Small intestine (tissue), 7 donors: ENCODE data around the gene HSPA12A. TPM values are rescaled to one million over a fixed set of nuclear protein-coding genes. Genes with fewer than 3 reads are reported as not detected.

ENCODE experiments used
- DNase-seq, 2 donors: peaks; one replicate each; pipeline versions ENCODE4 v3.0.0 to v3.0.0-alpha.2; 2013
- FAIRE-seq: peaks from 2 replicates; lab custom pipeline; 2012; peaks lifted over from hg19 to GRCh38; lab: Jason Lieb, UNC
- H3K27ac ChIP-seq, 3 donors: one replicate each; pipeline ENCODE4 v1.5.1; 2013; ENCODE audit warnings: low read length in 2 of 3, mild to moderate bottlenecking in 2 of 3, control low read depth in 1 of 3, inconsistent platforms in 1 of 3, low read depth in 1 of 3, moderate library complexity in 1 of 3
- H3K27me3 ChIP-seq, 3 donors: one replicate each; pipeline ENCODE4 v1.6.1; 2013; ENCODE audit warnings: low read length in 3 of 3, inconsistent platforms in 1 of 3; ENCODE audit not compliant: control insufficient read depth in 3 of 3, insufficient read depth in 3 of 3
- H3K36me3 ChIP-seq, 3 donors: one replicate each; pipeline ENCODE4 v1.6.1; 2013; ENCODE audit warnings: low read length in 3 of 3, inconsistent platforms in 1 of 3, low read depth in 1 of 3, mild to moderate bottlenecking in 1 of 3, moderate library complexity in 1 of 3; ENCODE audit not compliant: control insufficient read depth in 3 of 3, insufficient read depth in 2 of 3
- H3K4me1 ChIP-seq, 3 donors: one replicate each; pipeline ENCODE4 v1.6.1; 2013; ENCODE audit warnings: low read length in 2 of 3, inconsistent platforms in 1 of 3, low read depth in 1 of 3, mild to moderate bottlenecking in 1 of 3, moderate library complexity in 1 of 3; ENCODE audit not compliant: control insufficient read depth in 3 of 3, insufficient read depth in 2 of 3
- H3K4me3 ChIP-seq, 3 donors: one replicate each; pipeline ENCODE4 v1.5.1; 2013; ENCODE audit warnings: low read length in 3 of 3, control low read depth in 1 of 3, inconsistent platforms in 1 of 3, low read depth in 1 of 3, mild to moderate bottlenecking in 1 of 3, moderate library complexity in 1 of 3
- H3K9me3 ChIP-seq, 2 donors: one replicate each; pipeline ENCODE4 v1.6.1; 2013; ENCODE audit warnings: low read depth in 1 of 2, low read length in 1 of 2; ENCODE audit not compliant: control insufficient read depth in 2 of 2, insufficient read depth in 1 of 2
- WGBS, 3 donors: extraction: QIAGEN DNeasy Blood & Tissue Kit; methylation state at CpG; one replicate each; pipeline ENCODE4 v1.1.7; 2013; 5-methylcytosine and 5-hydroxymethylcytosine counted together
- polyA plus RNA-seq, 4 donors: library from polyadenylated mRNA; stranded (reverse) in 3 of 4; unstranded in 1 of 4; fragments of 200-250 nt in 3 of 4; fragments of 120-200 nt in 1 of 4; gene quantifications; one replicate each; pipeline versions ENCODE4 v1.2.1 to v1.2.3, GENCODE V29; 2013
- donor health status: healthy with polysubstance abuse.
- donor health status: control.
- donor health status: control.
- donor health status: Bipolar disorder and iron deficiency.
- donor health status: healthy.

HSPA12A gene
- polyA plus RNA-seq, 4 donors: 0.54 to 8.8 (median 2.2) TPM

DNA sequence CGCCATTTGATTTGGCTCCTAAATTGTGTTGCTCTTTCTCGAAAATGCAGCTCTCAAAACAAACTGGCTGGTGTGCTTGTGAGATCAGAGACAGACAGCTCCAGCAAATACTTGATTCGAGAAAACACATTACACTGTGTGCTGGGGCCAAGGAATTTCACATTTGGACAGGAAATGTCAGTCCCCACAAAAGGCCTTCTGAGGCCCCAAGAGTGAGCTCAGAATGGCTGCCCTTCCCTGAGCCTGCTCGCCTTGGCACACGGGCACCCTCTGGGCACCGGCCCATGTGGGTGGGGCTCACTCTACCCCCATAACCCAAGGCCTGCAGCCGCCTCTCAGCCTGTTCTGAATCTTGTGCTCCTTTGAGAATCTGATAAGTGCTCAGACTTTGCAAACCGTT, 13.9 kb upstream of the HSPA12A start:
- H3K27ac ChIP-seq: peak overlapping the region in 1 of 3 donors; percentile 13
- DNase-seq: no peak
- no peak for FAIRE-seq
- no peaks in the 10 kb centered on the region for H3K4me1 ChIP-seq
- H3K4me3 ChIP-seq: no peak overlapping the region
- WGBS, 3 donors: 38 to 55% (median 54%) methylated on average over 8 of the region's 8 CpGs
- no peaks in the 10 kb centered on the region for H3K36me3 ChIP-seq
- H3K9me3 ChIP-seq: peaks cover 0 to 6% of the 10 kb centered on the region in 2 donors
- no peaks in the 10 kb centered on the region for H3K27me3 ChIP-seq

- Histone ChIP-seq H3K27me3 (no peaks in the 10 kb centered on the region), H3K27ac (no peak overlapping the region), H3K4me3 (no peak overlapping the region), H3K36me3 (no peaks in the 10 kb centered on the region), H3K9me3 (peaks cover 0 to 3% of the 10 kb centered on the region in 2 donors), H3K4me1 (no peaks in the 10 kb centered on the region)
- FAIRE-seq: no peak
- 60 to 71% (median 69%) methylated on average over 8 of the region's 8 CpGs for WGBS, 3 donors
- DNase-seq: no peak
These were observed 11.4 kb upstream of the HSPA12A start for GRCh38 chr10:116753759-116754158.

DNA sequence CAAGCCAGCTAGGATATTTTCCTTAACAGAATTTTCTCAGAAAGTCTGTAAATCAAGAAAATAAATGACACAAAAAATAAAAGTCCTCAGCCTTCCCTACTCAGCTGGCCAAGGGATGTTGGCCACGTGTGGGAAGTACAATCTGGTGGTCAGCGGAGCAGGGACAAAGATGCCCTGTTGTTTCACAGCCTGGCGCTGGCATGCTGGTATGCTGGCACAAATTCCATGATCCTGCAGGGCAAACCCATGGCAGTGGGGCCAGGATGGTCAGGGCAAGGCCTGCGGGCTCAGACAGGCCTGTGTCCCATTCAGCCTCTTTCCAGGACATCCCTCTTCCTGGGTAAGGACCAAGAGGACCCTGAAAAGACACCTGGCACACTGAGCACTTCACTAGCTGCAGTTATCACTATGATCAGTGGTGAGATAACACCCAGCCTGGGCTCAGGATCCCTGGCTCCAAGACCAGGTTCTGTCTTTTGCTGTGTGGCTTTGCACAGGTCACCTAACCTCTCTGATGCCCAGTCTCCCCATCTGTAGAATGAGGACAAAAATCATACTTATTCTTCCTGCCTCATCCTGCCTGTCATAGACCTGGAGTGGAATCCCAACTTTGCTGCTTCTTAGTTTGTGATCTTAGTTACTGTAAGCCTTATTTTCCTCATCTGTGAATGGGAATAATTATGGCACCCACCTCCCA, 10.8 kb upstream of the HSPA12A start:
- Histone ChIP-seq H3K36me3 (no peaks in the 10 kb centered on the region), H3K27ac (no peak overlapping the region), H3K9me3 (peaks cover 0 to 9% of the 10 kb centered on the region in 2 donors), H3K27me3 (no peaks in the 10 kb centered on the region), H3K4me1 (no peaks in the 10 kb centered on the region), H3K4me3 (no peak overlapping the region)
- 76 to 88% (median 85%) methylated on average over 4 of the region's 4 CpGs for WGBS, 3 donors
- FAIRE-seq (no peak), DNase-seq (no peak)

DNA sequence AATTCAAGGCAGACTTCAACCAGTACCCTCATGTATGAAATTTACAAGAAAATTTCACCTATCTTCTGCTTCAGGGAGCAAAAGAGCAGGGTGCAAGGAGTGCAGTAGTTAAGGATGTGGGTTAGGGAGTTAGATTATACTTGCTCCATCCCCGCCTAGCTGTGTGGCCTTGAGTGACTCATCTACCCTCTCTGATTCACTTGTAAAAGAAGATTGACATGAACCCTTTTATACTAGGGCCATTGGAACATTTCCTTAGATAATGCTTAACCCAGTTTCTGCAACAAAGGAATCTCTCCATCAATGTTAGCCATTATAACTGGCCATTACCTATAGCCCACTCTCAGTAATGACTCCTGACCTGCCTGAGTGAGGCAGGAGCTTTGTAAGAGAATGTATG, 10.2 kb upstream of the HSPA12A start:
- H3K4me3 ChIP-seq: no peak overlapping the region
- no peak for DNase-seq
- H3K27me3 ChIP-seq: no peaks in the 10 kb centered on the region
- 68 to 94% (median 78%) methylated on average over 1 of the region's 1 CpG for WGBS, 3 donors
- no peaks in the 10 kb centered on the region for H3K36me3 ChIP-seq
- no peak overlapping the region for H3K27ac ChIP-seq
- no peak for FAIRE-seq
- H3K4me1 ChIP-seq: no peaks in the 10 kb centered on the region
- peaks cover 0 to 9% of the 10 kb centered on the region in 2 donors for H3K9me3 ChIP-seq

- peaks cover 0 to 9% of the 10 kb centered on the region in 2 donors for H3K9me3 ChIP-seq
- WGBS, 3 donors: 94 to 96% (median 95%) methylated on average over 1 of the region's 1 CpG
- H3K4me1 ChIP-seq: peaks cover 0 to 2% (median 0%) of the 10 kb centered on the region in 3 donors
- FAIRE-seq: no peak
- H3K27ac ChIP-seq: no peak overlapping the region
- no peak for DNase-seq
- H3K27me3 ChIP-seq: peaks cover 0 to 11% (median 6%) of the 10 kb centered on the region in 3 donors
- no peaks in the 10 kb centered on the region for H3K36me3 ChIP-seq
- H3K4me3 ChIP-seq: no peak overlapping the region
These were observed 6.1 kb upstream of the HSPA12A start for GRCh38 chr10:116748471-116748870.

DNA sequence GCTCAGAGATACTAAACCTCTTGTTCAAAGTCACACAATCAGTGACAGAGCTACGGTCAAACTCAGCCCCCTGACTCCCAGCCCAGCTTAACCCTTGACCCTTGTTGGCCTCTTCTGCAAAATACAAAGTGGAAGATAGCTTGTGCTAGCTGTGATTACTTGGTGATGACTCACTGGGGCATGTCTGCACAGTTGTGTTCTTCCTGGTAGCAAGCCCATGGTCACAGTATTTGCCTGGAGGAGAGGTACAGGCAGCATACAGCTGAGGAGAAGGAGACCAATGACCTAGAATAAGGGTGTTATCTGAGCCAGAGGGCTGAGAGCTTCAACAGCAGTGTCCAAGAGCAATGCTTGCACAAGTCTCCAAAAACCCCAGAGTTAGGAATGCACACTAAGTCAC, 5.7 kb upstream of the HSPA12A start:
- Histone ChIP-seq H3K4me3 (no peak overlapping the region), H3K27ac (no peak overlapping the region), H3K36me3 (no peaks in the 10 kb centered on the region), H3K4me1 (peaks cover 0 to 6% (median 0%) of the 10 kb centered on the region in 3 donors), H3K27me3 (peaks cover 0 to 15% (median 6%) of the 10 kb centered on the region in 3 donors), H3K9me3 (peaks cover 0 to 9% of the 10 kb centered on the region in 2 donors)
- FAIRE-seq (no peak), DNase-seq (peak; percentile 38 to 75)
- 18 to 47% (median 33%) methylated on average over 1 of the region's 1 CpG for WGBS, 3 donors

- DNase-seq (no peak), FAIRE-seq (no peak)
- peaks cover 0 to 7% (median 0%) of the 10 kb centered on the region in 3 donors for H3K4me1 ChIP-seq
- no peak overlapping the region for H3K27ac ChIP-seq
- 69 to 88% (median 84%) methylated on average over 7 of the region's 7 CpGs for WGBS, 3 donors
- peaks cover 0 to 16% (median 6%) of the 10 kb centered on the region in 3 donors for H3K27me3 ChIP-seq
- no peak overlapping the region for H3K4me3 ChIP-seq
- H3K36me3 ChIP-seq: no peaks in the 10 kb centered on the region
- H3K9me3 ChIP-seq: peaks cover 0 to 9% of the 10 kb centered on the region in 2 donors
These were observed 5.0 kb upstream of the HSPA12A start for GRCh38 chr10:116747325-116747724.

DNA sequence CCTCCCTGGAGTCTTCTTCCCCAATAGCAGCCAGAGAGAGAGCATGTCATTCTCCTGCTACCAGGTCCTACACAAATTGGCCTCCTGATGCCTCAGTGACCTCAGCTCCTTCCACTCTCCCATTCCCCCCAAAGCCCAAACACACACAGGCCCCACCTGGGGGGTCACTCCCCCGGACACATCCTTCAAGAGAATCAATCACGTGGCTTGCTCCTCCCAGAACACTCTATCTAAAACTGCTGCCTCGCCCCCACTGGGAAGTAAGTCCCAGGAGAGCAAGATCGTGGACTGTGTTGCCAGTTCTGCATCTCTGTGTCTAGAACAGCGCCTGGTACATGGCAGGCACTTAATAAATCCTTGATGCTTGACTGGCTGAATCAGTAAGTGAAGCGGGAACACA, 2.5 kb upstream of the HSPA12A start:
- WGBS, 3 donors: 70 to 84% (median 79%) methylated on average over 6 of the region's 6 CpGs
- Histone ChIP-seq H3K4me3 (no peak overlapping the region), H3K27ac (no peak overlapping the region), H3K36me3 (no peaks in the 10 kb centered on the region), H3K9me3 (peaks cover 0 to 9% of the 10 kb centered on the region in 2 donors), H3K27me3 (peaks cover 3 to 35% (median 6%) of the 10 kb centered on the region in 3 donors), H3K4me1 (peaks cover 0 to 13% (median 0%) of the 10 kb centered on the region in 3 donors)
- no peak for FAIRE-seq
- DNase-seq: no peak
